Measurements from ENCODE around the gene LRRC7. TPM values are rescaled to one million over a fixed set of nuclear protein-coding genes. Genes with fewer than 3 reads are reported as not detected.
"Not testable (repeated sequence)": the region's sequence is repeated elsewhere in the genome, so short reads cannot be mapped to it uniquely, and the experiment has no call there.

The LRRC7 gene
- total RNA-seq, 1 donor, result 1.7 TPM

- H3K9me3 ChIP-seq (ENCODE audit: low read depth, low read length), result no peaks in the 10 kb centered on the region
- no peaks in the 10 kb centered on the region for H3K4me1 ChIP-seq (ENCODE audit: insufficient read depth, low read length)
- H3K27me3 ChIP-seq (ENCODE audit: insufficient read depth, low read length), result no peaks in the 10 kb centered on the region
- H3K4me3 ChIP-seq (ENCODE audit: low read length), result no peak overlapping the region
These were observed 266.6 kb downstream of the LRRC7 start for GRCh38 chr1:69834336-69834735.

- Histone ChIP-seq H3K4me1 (ENCODE audit: insufficient read depth, low read length) (no peaks in the 10 kb centered on the region), H3K4me3 (ENCODE audit: low read length) (no peak overlapping the region), H3K9me3 (ENCODE audit: low read depth, low read length) (no peaks in the 10 kb centered on the region), H3K27me3 (ENCODE audit: insufficient read depth, low read length) (no peaks in the 10 kb centered on the region)
These were observed 268.2 kb downstream of the LRRC7 start for GRCh38 chr1:69835955-69836354.

GRCh38 chr1:69836971-69837636, 269.4 kb downstream of the LRRC7 start:
- H3K4me3 ChIP-seq (ENCODE audit: low read length), result no peak overlapping the region
- H3K27me3 ChIP-seq (ENCODE audit: insufficient read depth, low read length), result no peaks in the 10 kb centered on the region
- no peaks in the 10 kb centered on the region for H3K9me3 ChIP-seq (ENCODE audit: low read depth, low read length)
- no peaks in the 10 kb centered on the region for H3K4me1 ChIP-seq (ENCODE audit: insufficient read depth, low read length)

- Histone ChIP-seq H3K4me1 (ENCODE audit: insufficient read depth, low read length) (no peaks in the 10 kb centered on the region), H3K9me3 (ENCODE audit: low read depth, low read length) (no peaks in the 10 kb centered on the region), H3K4me3 (ENCODE audit: low read length) (no peak overlapping the region), H3K27me3 (ENCODE audit: insufficient read depth, low read length) (no peaks in the 10 kb centered on the region)
These were observed 274.6 kb downstream of the LRRC7 start for GRCh38 chr1:69842326-69842725.

- H3K27me3 ChIP-seq (ENCODE audit: insufficient read depth, low read length), result no peaks in the 10 kb centered on the region
- H3K4me1 ChIP-seq (ENCODE audit: insufficient read depth, low read length), result no peaks in the 10 kb centered on the region
- no peaks in the 10 kb centered on the region for H3K9me3 ChIP-seq (ENCODE audit: low read depth, low read length)
- H3K4me3 ChIP-seq (ENCODE audit: low read length), result no peak overlapping the region
These were observed 277.9 kb downstream of the LRRC7 start for GRCh38 chr1:69845655-69846054.

GRCh38 chr1:69846267-69846666, 278.5 kb downstream of the LRRC7 start:
- no peaks in the 10 kb centered on the region for H3K4me1 ChIP-seq (ENCODE audit: insufficient read depth, low read length)
- no peaks in the 10 kb centered on the region for H3K9me3 ChIP-seq (ENCODE audit: low read depth, low read length)
- H3K27me3 ChIP-seq (ENCODE audit: insufficient read depth, low read length), result no peaks in the 10 kb centered on the region
- H3K4me3 ChIP-seq (ENCODE audit: low read length), result no peak overlapping the region

GRCh38 chr1:69847670-69848069, 279.9 kb downstream of the LRRC7 start:
- no peaks in the 10 kb centered on the region for H3K4me1 ChIP-seq (ENCODE audit: insufficient read depth, low read length)
- no peaks in the 10 kb centered on the region for H3K9me3 ChIP-seq (ENCODE audit: low read depth, low read length)

GRCh38 chr1:69852151-69852550, 284.4 kb downstream of the LRRC7 start:
- no peaks in the 10 kb centered on the region for H3K4me1 ChIP-seq (ENCODE audit: insufficient read depth, low read length)
- no peaks in the 10 kb centered on the region for H3K27me3 ChIP-seq (ENCODE audit: insufficient read depth, low read length)
- H3K4me3 ChIP-seq (ENCODE audit: low read length), result no peak overlapping the region
- no peaks in the 10 kb centered on the region for H3K9me3 ChIP-seq (ENCODE audit: low read depth, low read length)

More at GRCh38 chr1:69847670-69848069, 279.9 kb downstream of the LRRC7 start:
- Histone ChIP-seq H3K27me3 (ENCODE audit: insufficient read depth, low read length) (no peaks in the 10 kb centered on the region), H3K4me3 (ENCODE audit: low read length) (no peak overlapping the region)

- H3K27me3 ChIP-seq (ENCODE audit: insufficient read depth, low read length), result no peaks in the 10 kb centered on the region
- no peaks in the 10 kb centered on the region for H3K9me3 ChIP-seq (ENCODE audit: low read depth, low read length)
- H3K4me1 ChIP-seq (ENCODE audit: insufficient read depth, low read length), result no peaks in the 10 kb centered on the region
- no peak overlapping the region for H3K4me3 ChIP-seq (ENCODE audit: low read length)
These were observed 285.0 kb downstream of the LRRC7 start for GRCh38 chr1:69852706-69853105.

GRCh38 chr1:69858534-69858933, 290.8 kb downstream of the LRRC7 start:
- no peaks in the 10 kb centered on the region for H3K4me1 ChIP-seq (ENCODE audit: insufficient read depth, low read length)
- H3K4me3 ChIP-seq (ENCODE audit: low read length), result no peak overlapping the region
- no peaks in the 10 kb centered on the region for H3K27me3 ChIP-seq (ENCODE audit: insufficient read depth, low read length)
- no peaks in the 10 kb centered on the region for H3K9me3 ChIP-seq (ENCODE audit: low read depth, low read length)

- H3K4me1 ChIP-seq (ENCODE audit: insufficient read depth, low read length), result no peaks in the 10 kb centered on the region
- no peaks in the 10 kb centered on the region for H3K27me3 ChIP-seq (ENCODE audit: insufficient read depth, low read length)
- H3K4me3 ChIP-seq (ENCODE audit: low read length), result no peak overlapping the region
- no peaks in the 10 kb centered on the region for H3K9me3 ChIP-seq (ENCODE audit: low read depth, low read length)
These were observed 293.9 kb downstream of the LRRC7 start for GRCh38 chr1:69861641-69862040.

GRCh38 chr1:69862906-69863305, 295.2 kb downstream of the LRRC7 start:
- no peaks in the 10 kb centered on the region for H3K27me3 ChIP-seq (ENCODE audit: insufficient read depth, low read length)
- H3K4me3 ChIP-seq (ENCODE audit: low read length), result no peak overlapping the region
- no peaks in the 10 kb centered on the region for H3K4me1 ChIP-seq (ENCODE audit: insufficient read depth, low read length)
- no peaks in the 10 kb centered on the region for H3K9me3 ChIP-seq (ENCODE audit: low read depth, low read length)

- Histone ChIP-seq H3K4me3 (ENCODE audit: low read length) (no peak overlapping the region), H3K4me1 (ENCODE audit: insufficient read depth, low read length) (no peaks in the 10 kb centered on the region), H3K9me3 (ENCODE audit: low read depth, low read length) (no peaks in the 10 kb centered on the region), H3K27me3 (ENCODE audit: insufficient read depth, low read length) (no peaks in the 10 kb centered on the region)
These were observed 296.0 kb downstream of the LRRC7 start for GRCh38 chr1:69863704-69864103.

- Histone ChIP-seq H3K4me1 (ENCODE audit: insufficient read depth, low read length) (no peaks in the 10 kb centered on the region), H3K4me3 (ENCODE audit: low read length) (no peak overlapping the region), H3K9me3 (ENCODE audit: low read depth, low read length) (no peaks in the 10 kb centered on the region), H3K27me3 (ENCODE audit: insufficient read depth, low read length) (no peaks in the 10 kb centered on the region)
These were observed 303.7 kb downstream of the LRRC7 start for GRCh38 chr1:69871412-69871811.

- Histone ChIP-seq H3K4me3 (ENCODE audit: low read length) (no peak overlapping the region), H3K27me3 (ENCODE audit: insufficient read depth, low read length) (no peaks in the 10 kb centered on the region), H3K4me1 (ENCODE audit: insufficient read depth, low read length) (peaks cover 6% of the 10 kb centered on the region)
These were observed 310.6 kb downstream of the LRRC7 start for GRCh38 chr1:69878338-69878737.

GRCh38 chr1:69888016-69888415, 320.3 kb downstream of the LRRC7 start:
- not testable (repeated sequence) for H3K27me3 ChIP-seq (ENCODE audit: insufficient read depth, low read length); H3K4me3 ChIP-seq (ENCODE audit: low read length); H3K9me3 ChIP-seq (ENCODE audit: low read depth, low read length); H3K4me1 ChIP-seq (ENCODE audit: insufficient read depth, low read length)

More at GRCh38 chr1:69878338-69878737, 310.6 kb downstream of the LRRC7 start:
- H3K9me3 ChIP-seq (ENCODE audit: low read depth, low read length), result no peaks in the 10 kb centered on the region

Measured in mononuclear cell (primary cell).